Loucy (cell line): ENCODE data around the gene PBX2.

ENCODE experiments used
- H2AFZ ChIP-seq: fragments of 200-600 bp; sonication (generic); 2 replicates; pipeline ENCODE4 v1.6.0; 2016; ENCODE audit warnings: antibody characterized with exemption, mild to moderate bottlenecking, low read length, moderate library complexity
- H3F3A ChIP-seq: fragments of 200-600 bp; 2 replicates; pipeline ENCODE4 v1.6.0; 2016; ENCODE audit warnings: antibody characterized with exemption, low read depth, mild to moderate bottlenecking
- H3K27me3 ChIP-seq: fragments of 200-600 bp; sonication (generic); 2 replicates; pipeline ENCODE4 v1.6.1; 2014; ENCODE audit warnings: low read length, mild to moderate bottlenecking; ENCODE audit not compliant: insufficient read depth, poor library complexity, severe bottlenecking
- H3K36me3 ChIP-seq: fragments of 200-600 bp; sonication (generic); 2 replicates; pipeline ENCODE4 v1.6.1; 2016; ENCODE audit warnings: low read length; ENCODE audit not compliant: insufficient read depth
- H3K4me1 ChIP-seq: fragments of 200-600 bp; sonication (generic); 2 replicates; pipeline ENCODE4 v1.5.1; 2014; ENCODE audit warnings: low read length, mild to moderate bottlenecking; ENCODE audit not compliant: insufficient read depth, poor library complexity, severe bottlenecking
- H3K4me2 ChIP-seq: fragments of 200-600 bp; sonication (generic); 2 replicates; pipeline ENCODE4 v1.6.0; 2014; ENCODE audit warnings: antibody characterized with exemption, low read length, low read depth, mild to moderate bottlenecking; ENCODE audit not compliant: poor library complexity, severe bottlenecking
- H3K4me3 ChIP-seq: fragments of 200-600 bp; sonication (generic); 2 replicates; pipeline ENCODE4 v1.5.1; 2014; ENCODE audit warnings: low read length, mild to moderate bottlenecking, mixed read lengths; ENCODE audit not compliant: poor library complexity, severe bottlenecking
- H3K79me2 ChIP-seq: fragments of 200-600 bp; sonication (generic); 2 replicates; pipeline ENCODE4 v1.6.1; 2014; ENCODE audit warnings: low read length; ENCODE audit not compliant: insufficient read depth
- H3K9ac ChIP-seq: fragments of 200-600 bp; sonication (generic); 2 replicates; pipeline ENCODE4 v1.6.0; 2014; ENCODE audit warnings: mild to moderate bottlenecking, low read depth, low read length, moderate library complexity; ENCODE audit not compliant: poor library complexity, severe bottlenecking
- H3K9me2 ChIP-seq: fragments of 200-600 bp; sonication (generic); replicated peaks from 2 replicates; pipeline ENCODE4 v1.6.1; 2016; ENCODE audit warnings: low read depth, low read length, mixed read lengths
- H3K9me3 ChIP-seq: fragments of 200-600 bp; sonication (generic); 2 replicates; pipeline ENCODE4 v1.6.1; 2014; ENCODE audit warnings: mild to moderate bottlenecking, antibody characterized with exemption, low read length, low read depth; ENCODE audit not compliant: insufficient read depth
- H4K20me1 ChIP-seq: fragments of 200-600 bp; sonication (generic); 2 replicates; pipeline ENCODE4 v1.6.0; 2014; ENCODE audit warnings: antibody characterized with exemption, low read length, mild to moderate bottlenecking; ENCODE audit not compliant: insufficient read depth, poor library complexity, severe bottlenecking
- CTCF ChIP-seq: fragments of 200-600 bp; sonication (generic); conservative IDR thresholded peaks from 2 replicates; pipeline ENCODE4 v1.5.1; 2014; ENCODE audit warnings: mild to moderate bottlenecking, antibody characterized with exemption, low read length
- EZH2phosphoT487 ChIP-seq: fragments of 200-600 bp; IDR thresholded peaks from 2 replicates; pipeline ENCODE4 v1.6.1; 2018; ENCODE audit warnings: antibody characterized with exemption, mild to moderate bottlenecking, moderate library complexity, borderline replicate concordance

Gene PBX2

GRCh38 chr6:32183483-32184083, 6.4 kb downstream of the PBX2 start:
- Histone ChIP-seq H3K79me2 (peaks cover 51% of the 10 kb centered on the region), H3K4me3 (no peak overlapping the region), H2AFZ (no peak overlapping the region), H3K4me2 (no peak overlapping the region), H3K36me3 (peaks cover 28% of the 10 kb centered on the region; the same call in 1 of the 2 replicates), H3F3A (no peaks in the 10 kb centered on the region), H3K27me3 (no peaks in the 10 kb centered on the region), H3K9me3 (no peaks in the 10 kb centered on the region), H3K4me1 (peaks cover 14% of the 10 kb centered on the region), H3K9ac (no peak overlapping the region), H3K9me2 (no peaks in the 10 kb centered on the region), H4K20me1 (peaks cover 5% of the 10 kb centered on the region)
- TF ChIP-seq CTCF (no peak), EZH2phosphoT487 (no peak)

GRCh38 chr6:32183030-32183429, 7.0 kb downstream of the PBX2 start:
- H3K4me1 ChIP-seq = peaks cover 12% of the 10 kb centered on the region
- H3K36me3 ChIP-seq = peaks cover 28% of the 10 kb centered on the region; the same call in 1 of the 2 replicates
- H3K4me2 ChIP-seq = no peak overlapping the region
- peaks cover 47% of the 10 kb centered on the region for H3K79me2 ChIP-seq
- H3K9me3 ChIP-seq = no peaks in the 10 kb centered on the region
- peaks cover 5% of the 10 kb centered on the region for H4K20me1 ChIP-seq
- TF ChIP-seq CTCF (no peak), EZH2phosphoT487 (no peak)
- no peaks in the 10 kb centered on the region for H3K9me2 ChIP-seq
- no peaks in the 10 kb centered on the region for H3F3A ChIP-seq
- H2AFZ ChIP-seq = no peak overlapping the region
- no peak overlapping the region for H3K9ac ChIP-seq
- H3K27me3 ChIP-seq = no peaks in the 10 kb centered on the region
- no peak overlapping the region for H3K4me3 ChIP-seq

- Histone ChIP-seq H3F3A (peaks cover under 1% of the 10 kb centered on the region; the same call in 1 of the 2 replicates), H3K9me2 (no peaks in the 10 kb centered on the region), H3K27me3 (no peaks in the 10 kb centered on the region), H2AFZ (no peak overlapping the region), H3K4me3 (no peak overlapping the region), H3K36me3 (peaks cover 26% of the 10 kb centered on the region; the same call in 1 of the 2 replicates), H3K79me2 (peaks cover 42% of the 10 kb centered on the region), H4K20me1 (peaks cover 3% of the 10 kb centered on the region), H3K9ac (no peak overlapping the region), H3K4me2 (no peak overlapping the region), H3K9me3 (no peaks in the 10 kb centered on the region), H3K4me1 (peaks cover 12% of the 10 kb centered on the region)
- TF ChIP-seq CTCF (no peak), EZH2phosphoT487 (no peak)
Observed at GRCh38 chr6:32182555-32182981, 7.4 kb downstream of the PBX2 start.
